GM23338 (cell line): ENCODE results near the gene VN1R4. TPM values are rescaled to one million over a fixed set of nuclear protein-coding genes. Genes with fewer than 3 reads are reported as not detected.

ENCODE experiments used
- ATAC-seq: fragments of 200-7000 bp; cut with Tn5 transposase; 3 replicates; pipeline ENCODE4 v1.9.1; 2020
- DNase-seq: peaks from one replicate; pipeline ENCODE4 v3.0.0-alpha.2; 2015; ENCODE audit warnings: low spot score
- H2AFZ ChIP-seq: fragments of 200-600 bp; sonication (generic); 2 replicates; pipeline ENCODE4 v1.8.0; 2016; ENCODE audit warnings: antibody characterized with exemption, mild to moderate bottlenecking, moderate library complexity
- H3F3A ChIP-seq: fragments of 200-600 bp; sonication (generic); replicated peaks from 2 replicates; pipeline ENCODE4 v1.8.0; 2017; ENCODE audit warnings: antibody characterized with exemption, mixed run types, low read depth
- H3K27ac ChIP-seq: fragments of 200-600 bp; sonication (generic); 2 replicates; pipeline ENCODE4 v1.6.1; 2016; ENCODE audit warnings: low read depth
- H3K27me3 ChIP-seq: fragments of 200-600 bp; sonication (generic); 2 replicates; pipeline ENCODE4 v1.8.0; 2016; ENCODE audit warnings: mild to moderate bottlenecking, mixed run types, moderate library complexity; ENCODE audit not compliant: insufficient read depth
- H3K36me3 ChIP-seq: fragments of 200-600 bp; sonication (generic); 2 replicates; pipeline ENCODE4 v1.8.0; 2016; ENCODE audit warnings: mild to moderate bottlenecking; ENCODE audit not compliant: insufficient read depth
- H3K4me1 ChIP-seq: fragments of 200-600 bp; sonication (generic); 2 replicates; pipeline ENCODE4 v1.8.0; 2016; ENCODE audit warnings: mild to moderate bottlenecking, moderate library complexity; ENCODE audit not compliant: insufficient read depth
- H3K4me2 ChIP-seq: fragments of 200-600 bp; sonication (generic); 2 replicates; pipeline ENCODE4 v1.7.1; 2017; ENCODE audit warnings: mixed run types
- H3K4me3 ChIP-seq: fragments of 200-600 bp; sonication (generic); 2 replicates; pipeline ENCODE4 v1.6.1; 2016; ENCODE audit warnings: mixed run types
- H3K79me2 ChIP-seq: fragments of 200-600 bp; sonication (generic); replicated peaks from 2 replicates; pipeline ENCODE4 v1.8.0; 2017; ENCODE audit warnings: mild to moderate bottlenecking; ENCODE audit not compliant: insufficient read depth
- H3K9me2 ChIP-seq: fragments of 200-600 bp; sonication (generic); 2 replicates; pipeline ENCODE4 v1.8.0; 2017; ENCODE audit not compliant: insufficient read depth
- H4K20me1 ChIP-seq: fragments of 200-600 bp; sonication (generic); replicated peaks from 2 replicates; pipeline ENCODE4 v1.8.0; 2017; ENCODE audit warnings: mild to moderate bottlenecking; ENCODE audit not compliant: insufficient read depth
- H3K27ac Mint-ChIP-seq: 2 replicates; pipeline ENCODE4 v1.8.0; 2020; ENCODE audit warnings: inconsistent platforms, mild to moderate bottlenecking, moderate library complexity, mixed read lengths
- H3K27me3 Mint-ChIP-seq: 3 replicates; pipeline ENCODE4 v1.8.0; 2022; ENCODE audit warnings: low read depth, mild to moderate bottlenecking, moderate library complexity, mixed read lengths, inconsistent platforms; ENCODE audit not compliant: insufficient read depth, poor library complexity
- H3K36me3 Mint-ChIP-seq: 3 replicates; pipeline ENCODE4 v1.8.0; 2021; ENCODE audit warnings: low read depth, mild to moderate bottlenecking, inconsistent platforms, moderate library complexity, mixed read lengths
- H3K4me1 Mint-ChIP-seq: 3 replicates; pipeline ENCODE4 v1.8.0; 2020; ENCODE audit warnings: mild to moderate bottlenecking, inconsistent platforms, mixed read lengths
- H3K4me3 Mint-ChIP-seq: 3 replicates; pipeline ENCODE4 v1.8.0; 2021; ENCODE audit warnings: moderate library complexity, mild to moderate bottlenecking, inconsistent platforms, mixed read lengths
- H3K9me3 Mint-ChIP-seq: 3 replicates; pipeline ENCODE4 v1.8.0; 2020; ENCODE audit warnings: moderate library complexity, mild to moderate bottlenecking, inconsistent platforms, mixed read lengths
- CREB1 ChIP-seq: fragments of 250-450 bp; sonication (Bioruptor Pico); IDR thresholded peaks from 2 replicates; pipeline ENCODE4 v1.5.0; 2020; ENCODE audit warnings: low read depth, mild to moderate bottlenecking, moderate library complexity
- CTCF ChIP-seq, 2 experiments: fragments of 200-600 bp in 1 of 2; sonication (generic) in 1 of 2; conservative IDR thresholded peaks; 2 replicates each; pipeline versions ENCODE4 v1.5.1 to v1.6.1; 2016 to 2017; ENCODE audit warnings: antibody characterized with exemption in 2 of 2, low read depth in 2 of 2, mild to moderate bottlenecking in 2 of 2, moderate library complexity in 1 of 2
- ETS1 ChIP-seq: IDR thresholded peaks from 2 replicates; pipeline ENCODE4 v1.6.1; 2016; ENCODE audit warnings: antibody characterized with exemption
- EZH2 ChIP-seq: fragments of 200-600 bp; sonication (generic); IDR thresholded peaks from one replicate; pipeline ENCODE4 v1.8.0; 2017; ENCODE audit warnings: antibody characterized with exemption, mild to moderate bottlenecking, low read depth; ENCODE audit not compliant: unreplicated experiment
- EZH2phosphoT487 ChIP-seq: fragments of 200-600 bp; sonication (generic); IDR thresholded peaks from one replicate; pipeline ENCODE4 v1.8.1; 2018; ENCODE audit warnings: antibody characterized with exemption; ENCODE audit not compliant: unreplicated experiment
- JUNB ChIP-seq: IDR thresholded peaks from one replicate; pipeline ENCODE4 v1.6.1; 2016; ENCODE audit warnings: antibody characterized with exemption; ENCODE audit not compliant: unreplicated experiment
- NANOG ChIP-seq: IDR thresholded peaks from 2 replicates; pipeline ENCODE4 v1.6.1; 2016; ENCODE audit warnings: antibody characterized with exemption, borderline replicate concordance
- POLR2AphosphoS5 ChIP-seq: IDR thresholded peaks from 2 replicates; pipeline ENCODE4 v1.6.1; 2016; ENCODE audit warnings: antibody characterized with exemption, low read depth
- REST ChIP-seq: IDR thresholded peaks from one replicate; pipeline ENCODE4 v1.6.1; 2018; ENCODE audit warnings: antibody characterized with exemption; ENCODE audit not compliant: unreplicated experiment
- STAT1 ChIP-seq: IDR thresholded peaks from one replicate; pipeline ENCODE4 v1.6.1; 2016; ENCODE audit warnings: antibody characterized with exemption; ENCODE audit not compliant: unreplicated experiment
- ZNF114 ChIP-seq: fragments of 250-450 bp; sonication (Bioruptor Pico); IDR thresholded peaks from 2 replicates; pipeline ENCODE4 v1.5.0; 2020; ENCODE audit warnings: mild to moderate bottlenecking, moderate library complexity
- ZNF331 ChIP-seq: fragments of 250-450 bp; sonication (Bioruptor Pico); IDR thresholded peaks from 2 replicates; pipeline ENCODE4 v1.5.0; 2020; ENCODE audit warnings: low read depth, mild to moderate bottlenecking, moderate library complexity
- polyA plus RNA-seq: library from polyadenylated mRNA; unstranded; fragments of >200 nt; fragmentation: Nextera tagmentation; extraction: Ambion mirVana; gene quantifications from 2 replicates; pipeline ENCODE4 v1.2.1, GENCODE V29; 2016
- total RNA-seq: library from RNA; depleted of rRNA; stranded (reverse); fragments of >200 nt; shearing (Covaris generic); gene quantifications from 2 replicates; pipeline ENCODE4 v1.2.3, GENCODE V29; 2014
- TF ChIP-seq, protein P1 (sequence below): fragments of 250-450 bp; sonication (Bioruptor Pico); IDR thresholded peaks from 2 replicates; pipeline ENCODE4 v1.5.0; 2020; ENCODE audit warnings: mild to moderate bottlenecking, moderate library complexity

VN1R4 gene
- total and polyA plus RNA-seq, 2 experiments from 2014 or later, result not detected

- Mint-ChIP-seq H3K4me1 (peaks cover 2% of the 10 kb centered on the region; the same call in 2 of the 3 replicates), H3K36me3 (no peaks in the 10 kb centered on the region; the same call in 2 of the 3 replicates), H3K27ac (no peak overlapping the region), H3K9me3 (peaks cover 5% of the 10 kb centered on the region; the same call in 2 of the 3 replicates), H3K4me3 (no peak overlapping the region), H3K27me3 (peaks cover 3% of the 10 kb centered on the region)
- Histone ChIP-seq H3K36me3 (no peaks in the 10 kb centered on the region), H3K4me2 (no peak overlapping the region), H3F3A (no peaks in the 10 kb centered on the region), H3K79me2 (no peaks in the 10 kb centered on the region), H3K9me2 (no peaks in the 10 kb centered on the region), H4K20me1 (no peaks in the 10 kb centered on the region), H3K4me1 (no peaks in the 10 kb centered on the region), H3K27ac (no peak overlapping the region), H3K4me3 (no peak overlapping the region), H3K27me3 (peaks cover 26% of the 10 kb centered on the region), H2AFZ (no peak overlapping the region)
- DNase-seq (no peak), ATAC-seq (no peak)
- no peak for TF ChIP-seq ZNF114
- TF ChIP-seq CREB1 (CRISPR knock-in tag), result no peak
- TF ChIP-seq ZNF331, result no peak
- TF ChIP-seq, protein P1, sequence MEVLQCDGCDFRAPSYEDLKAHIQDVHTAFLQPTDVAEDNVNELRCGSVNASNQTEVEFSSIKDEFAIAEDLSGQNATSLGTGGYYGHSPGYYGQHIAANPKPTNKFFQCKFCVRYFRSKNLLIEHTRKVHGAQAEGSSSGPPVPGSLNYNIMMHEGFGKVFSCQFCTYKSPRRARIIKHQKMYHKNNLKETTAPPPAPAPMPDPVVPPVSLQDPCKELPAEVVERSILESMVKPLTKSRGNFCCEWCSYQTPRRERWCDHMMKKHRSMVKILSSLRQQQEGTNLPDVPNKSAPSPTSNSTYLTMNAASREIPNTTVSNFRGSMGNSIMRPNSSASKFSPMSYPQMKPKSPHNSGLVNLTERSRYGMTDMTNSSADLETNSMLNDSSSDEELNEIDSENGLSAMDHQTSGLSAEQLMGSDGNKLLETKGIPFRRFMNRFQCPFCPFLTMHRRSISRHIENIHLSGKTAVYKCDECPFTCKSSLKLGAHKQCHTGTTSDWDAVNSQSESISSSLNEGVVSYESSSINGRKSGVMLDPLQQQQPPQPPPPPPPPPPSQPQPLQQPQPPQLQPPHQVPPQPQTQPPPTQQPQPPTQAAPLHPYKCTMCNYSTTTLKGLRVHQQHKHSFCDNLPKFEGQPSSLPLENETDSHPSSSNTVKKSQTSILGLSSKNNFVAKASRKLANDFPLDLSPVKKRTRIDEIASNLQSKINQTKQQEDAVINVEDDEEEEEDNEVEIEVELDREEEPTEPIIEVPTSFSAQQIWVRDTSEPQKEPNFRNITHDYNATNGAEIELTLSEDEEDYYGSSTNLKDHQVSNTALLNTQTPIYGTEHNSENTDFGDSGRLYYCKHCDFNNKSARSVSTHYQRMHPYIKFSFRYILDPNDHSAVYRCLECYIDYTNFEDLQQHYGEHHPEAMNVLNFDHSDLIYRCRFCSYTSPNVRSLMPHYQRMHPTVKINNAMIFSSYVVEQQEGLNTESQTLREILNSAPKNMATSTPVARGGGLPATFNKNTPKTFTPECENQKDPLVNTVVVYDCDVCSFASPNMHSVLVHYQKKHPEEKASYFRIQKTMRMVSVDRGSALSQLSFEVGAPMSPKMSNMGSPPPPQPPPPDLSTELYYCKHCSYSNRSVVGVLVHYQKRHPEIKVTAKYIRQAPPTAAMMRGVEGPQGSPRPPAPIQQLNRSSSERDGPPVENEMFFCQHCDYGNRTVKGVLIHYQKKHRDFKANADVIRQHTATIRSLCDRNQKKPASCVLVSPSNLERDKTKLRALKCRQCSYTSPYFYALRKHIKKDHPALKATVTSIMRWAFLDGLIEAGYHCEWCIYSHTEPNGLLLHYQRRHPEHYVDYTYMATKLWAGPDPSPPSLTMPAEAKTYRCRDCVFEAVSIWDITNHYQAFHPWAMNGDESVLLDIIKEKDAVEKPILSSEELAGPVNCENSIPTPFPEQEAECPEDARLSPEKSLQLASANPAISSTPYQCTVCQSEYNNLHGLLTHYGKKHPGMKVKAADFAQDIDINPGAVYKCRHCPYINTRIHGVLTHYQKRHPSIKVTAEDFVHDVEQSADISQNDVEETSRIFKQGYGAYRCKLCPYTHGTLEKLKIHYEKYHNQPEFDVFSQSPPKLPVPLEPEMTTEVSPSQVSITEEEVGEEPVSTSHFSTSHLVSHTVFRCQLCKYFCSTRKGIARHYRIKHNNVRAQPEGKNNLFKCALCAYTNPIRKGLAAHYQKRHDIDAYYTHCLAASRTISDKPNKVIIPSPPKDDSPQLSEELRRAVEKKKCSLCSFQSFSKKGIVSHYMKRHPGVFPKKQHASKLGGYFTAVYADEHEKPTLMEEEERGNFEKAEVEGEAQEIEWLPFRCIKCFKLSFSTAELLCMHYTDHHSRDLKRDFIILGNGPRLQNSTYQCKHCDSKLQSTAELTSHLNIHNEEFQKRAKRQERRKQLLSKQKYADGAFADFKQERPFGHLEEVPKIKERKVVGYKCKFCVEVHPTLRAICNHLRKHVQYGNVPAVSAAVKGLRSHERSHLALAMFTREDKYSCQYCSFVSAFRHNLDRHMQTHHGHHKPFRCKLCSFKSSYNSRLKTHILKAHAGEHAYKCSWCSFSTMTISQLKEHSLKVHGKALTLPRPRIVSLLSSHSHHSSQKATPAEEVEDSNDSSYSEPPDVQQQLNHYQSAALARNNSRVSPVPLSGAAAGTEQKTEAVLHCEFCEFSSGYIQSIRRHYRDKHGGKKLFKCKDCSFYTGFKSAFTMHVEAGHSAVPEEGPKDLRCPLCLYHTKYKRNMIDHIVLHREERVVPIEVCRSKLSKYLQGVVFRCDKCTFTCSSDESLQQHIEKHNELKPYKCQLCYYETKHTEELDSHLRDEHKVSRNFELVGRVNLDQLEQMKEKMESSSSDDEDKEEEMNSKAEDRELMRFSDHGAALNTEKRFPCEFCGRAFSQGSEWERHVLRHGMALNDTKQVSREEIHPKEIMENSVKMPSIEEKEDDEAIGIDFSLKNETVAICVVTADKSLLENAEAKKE, result no peak
- TF ChIP-seq EZH2phosphoT487, result no peak
- no peak for TF ChIP-seq REST
- no peak for TF ChIP-seq NANOG
- TF ChIP-seq CTCF (conservative IDR thresholded peaks at IDR 0.05; ENCODE audit: low read depth in 2 of 2), result no peak
- no peak for TF ChIP-seq EZH2
- TF ChIP-seq JUNB, result no peak
- no peak for TF ChIP-seq ETS1
- TF ChIP-seq POLR2AphosphoS5, result no peak
- TF ChIP-seq STAT1, result no peak
Measured at GRCh38 chr19:53311044-53311443, 43.5 kb upstream of the VN1R4 start.
